DND-41 (cell line): ENCODE measurements around the gene PPP2R2B.
"Not testable (repeated sequence)": the region's sequence is repeated elsewhere in the genome, so short reads cannot be mapped to it uniquely, and the experiment has no call there.

Experiments
- ATAC-seq: fragments of 200-7000 bp; cut with Tn5 transposase; 3 replicates; pipeline ENCODE4 v1.9.1; 2021; ENCODE audit warnings: low read depth; ENCODE audit not compliant: insufficient read depth
- DNase-seq: peaks from one replicate; pipeline ENCODE4 v3.0.0-alpha.2; 2020
- H2AFZ ChIP-seq: 2 replicates; pipeline ENCODE4 v1.6.0; 2012; ENCODE audit warnings: low read depth, low read length
- H3K27ac ChIP-seq: 2 replicates; pipeline ENCODE4 v1.5.1; 2012; ENCODE audit warnings: low read length, inconsistent platforms
- H3K27me3 ChIP-seq: fragments of 200-600 bp; sonication (generic); 2 replicates; pipeline ENCODE4 v1.6.0; 2012; ENCODE audit warnings: low read length, mild to moderate bottlenecking, inconsistent platforms; ENCODE audit not compliant: insufficient read depth, poor library complexity
- H3K36me3 ChIP-seq: 2 replicates; pipeline ENCODE4 v1.5.1; 2012; ENCODE audit warnings: low read length, inconsistent platforms; ENCODE audit not compliant: insufficient read depth
- H3K4me1 ChIP-seq: 2 replicates; pipeline ENCODE4 v1.5.1; 2012; ENCODE audit warnings: mild to moderate bottlenecking, low read length; ENCODE audit not compliant: insufficient read depth
- H3K4me2 ChIP-seq: 2 replicates; pipeline ENCODE4 v1.6.0; 2012; ENCODE audit warnings: mild to moderate bottlenecking, moderate library complexity, low read length, inconsistent platforms; ENCODE audit not compliant: insufficient read depth
- H3K4me3 ChIP-seq, 2 experiments: fragments of 200-600 bp in 1 of 2; shearing (Covaris generic) in 1 of 2; 2 replicates each; pipeline ENCODE4 v1.5.1; 2012 to 2016; ENCODE audit warnings: inconsistent platforms in 2 of 2, low read length in 2 of 2, mild to moderate bottlenecking in 2 of 2, low read depth in 1 of 2, moderate library complexity in 1 of 2
- H3K79me2 ChIP-seq: 2 replicates; pipeline ENCODE4 v1.6.0; 2012; ENCODE audit warnings: low read length, inconsistent platforms; ENCODE audit not compliant: insufficient read depth
- H3K9ac ChIP-seq: 2 replicates; pipeline ENCODE4 v1.6.0; 2012; ENCODE audit warnings: low read depth, mild to moderate bottlenecking, inconsistent platforms, low read length, moderate library complexity
- H3K9me3 ChIP-seq: 2 replicates; pipeline ENCODE4 v1.5.1; 2012; ENCODE audit warnings: low read length, moderate library complexity, mild to moderate bottlenecking, inconsistent platforms; ENCODE audit not compliant: insufficient read depth, severe bottlenecking
- H4K20me1 ChIP-seq: 2 replicates; pipeline ENCODE4 v1.6.0; 2012; ENCODE audit warnings: low read length; ENCODE audit not compliant: insufficient read depth
- EZH2 ChIP-seq: IDR thresholded peaks from 3 replicates; pipeline ENCODE4 v1.6.1; 2012; ENCODE audit warnings: borderline replicate concordance, low read depth, mild to moderate bottlenecking, moderate library complexity, low read length, inconsistent platforms; ENCODE audit not compliant: severe bottlenecking
- TF ChIP-seq, protein P1 (sequence below): IDR thresholded peaks from 2 replicates; pipeline ENCODE4 v1.5.1; 2012; ENCODE audit warnings: borderline replicate concordance, low read length, moderate library complexity, mild to moderate bottlenecking; ENCODE audit not compliant: poor library complexity, severe bottlenecking; ENCODE audit errors: extremely low read depth

The PPP2R2B gene

DNA sequence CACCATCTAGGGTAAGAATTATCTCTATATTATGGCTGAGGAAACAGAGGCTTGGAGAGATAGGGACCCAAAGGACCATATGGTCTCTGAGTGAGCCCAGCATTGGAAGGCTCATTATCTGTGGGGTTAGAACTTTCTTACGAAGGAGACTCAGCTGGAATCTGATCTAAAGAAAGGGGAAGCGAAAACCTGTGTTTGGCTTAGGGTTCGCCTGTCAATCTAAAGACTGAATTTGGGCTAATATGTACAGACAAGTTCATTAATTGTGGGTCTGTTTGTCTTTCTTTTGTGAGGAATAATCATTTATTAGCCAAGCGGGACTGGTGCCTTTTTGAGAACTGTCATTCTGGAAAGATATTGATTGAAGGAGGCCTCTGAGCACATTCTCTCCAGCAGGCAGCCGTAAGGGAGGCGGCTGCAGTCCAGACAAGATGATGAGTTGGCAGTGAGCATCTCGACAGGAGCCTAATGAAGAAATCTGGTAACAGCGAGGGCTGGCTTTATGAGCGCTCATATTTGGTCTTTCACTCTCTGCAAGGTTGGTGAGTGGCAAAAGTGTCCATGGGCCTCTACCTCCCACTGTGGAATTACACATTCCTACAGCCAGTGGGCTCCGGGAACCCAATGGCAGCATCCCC is 258.4 kb downstream of the PPP2R2B start:
- ATAC-seq (no peak), DNase-seq (no peak)
- Histone ChIP-seq H2AFZ (no peak overlapping the region), H4K20me1 (no peaks in the 10 kb centered on the region), H3K27me3 (peaks cover 4% of the 10 kb centered on the region), H3K4me2 (no peak overlapping the region), H3K4me1 (no peaks in the 10 kb centered on the region), H3K9me3 (no peaks in the 10 kb centered on the region), H3K4me3 (no peak overlapping the region), H3K9ac (no peak overlapping the region), H3K79me2 (no peaks in the 10 kb centered on the region), H3K27ac (no peak overlapping the region), H3K36me3 (no peaks in the 10 kb centered on the region)
- TF ChIP-seq, protein P1, sequence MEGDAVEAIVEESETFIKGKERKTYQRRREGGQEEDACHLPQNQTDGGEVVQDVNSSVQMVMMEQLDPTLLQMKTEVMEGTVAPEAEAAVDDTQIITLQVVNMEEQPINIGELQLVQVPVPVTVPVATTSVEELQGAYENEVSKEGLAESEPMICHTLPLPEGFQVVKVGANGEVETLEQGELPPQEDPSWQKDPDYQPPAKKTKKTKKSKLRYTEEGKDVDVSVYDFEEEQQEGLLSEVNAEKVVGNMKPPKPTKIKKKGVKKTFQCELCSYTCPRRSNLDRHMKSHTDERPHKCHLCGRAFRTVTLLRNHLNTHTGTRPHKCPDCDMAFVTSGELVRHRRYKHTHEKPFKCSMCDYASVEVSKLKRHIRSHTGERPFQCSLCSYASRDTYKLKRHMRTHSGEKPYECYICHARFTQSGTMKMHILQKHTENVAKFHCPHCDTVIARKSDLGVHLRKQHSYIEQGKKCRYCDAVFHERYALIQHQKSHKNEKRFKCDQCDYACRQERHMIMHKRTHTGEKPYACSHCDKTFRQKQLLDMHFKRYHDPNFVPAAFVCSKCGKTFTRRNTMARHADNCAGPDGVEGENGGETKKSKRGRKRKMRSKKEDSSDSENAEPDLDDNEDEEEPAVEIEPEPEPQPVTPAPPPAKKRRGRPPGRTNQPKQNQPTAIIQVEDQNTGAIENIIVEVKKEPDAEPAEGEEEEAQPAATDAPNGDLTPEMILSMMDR, result no peak
- no peak for TF ChIP-seq EZH2

DNA sequence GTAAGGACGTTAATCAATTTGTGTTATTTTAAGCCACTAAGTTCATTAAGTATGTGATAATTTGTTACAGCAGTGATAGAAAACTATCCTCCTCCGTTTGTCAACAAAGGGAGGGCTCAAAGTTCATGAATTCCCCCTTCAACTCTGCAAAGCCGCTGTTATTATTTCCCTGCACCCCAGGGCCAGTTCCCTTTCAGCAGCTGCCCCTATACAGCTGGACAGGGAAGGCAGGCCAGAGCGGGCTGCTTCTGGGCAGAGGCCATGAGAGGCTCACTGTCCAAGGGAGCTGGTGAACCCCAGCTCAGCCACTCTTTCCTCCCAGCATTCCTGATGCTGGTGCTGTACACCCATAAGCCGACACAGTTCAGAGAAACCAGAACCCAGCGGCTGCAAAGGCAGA is 260.1 kb downstream of the PPP2R2B start:
- H3K9me3 ChIP-seq, result no peaks in the 10 kb centered on the region
- no peak overlapping the region for H3K4me3 ChIP-seq
- H3K36me3 ChIP-seq, result no peaks in the 10 kb centered on the region
- H3K4me1 ChIP-seq, result no peaks in the 10 kb centered on the region
- no peaks in the 10 kb centered on the region for H3K27me3 ChIP-seq
- H4K20me1 ChIP-seq, result no peaks in the 10 kb centered on the region
- no peak overlapping the region for H3K4me2 ChIP-seq
- no peak overlapping the region for H3K27ac ChIP-seq
- TF ChIP-seq, protein P1, result no peak
- TF ChIP-seq EZH2, result no peak
- no peak overlapping the region for H2AFZ ChIP-seq
- H3K9ac ChIP-seq, result no peak overlapping the region
- no peaks in the 10 kb centered on the region for H3K79me2 ChIP-seq
- DNase-seq, result no peak
- ATAC-seq, result no peak

DNA sequence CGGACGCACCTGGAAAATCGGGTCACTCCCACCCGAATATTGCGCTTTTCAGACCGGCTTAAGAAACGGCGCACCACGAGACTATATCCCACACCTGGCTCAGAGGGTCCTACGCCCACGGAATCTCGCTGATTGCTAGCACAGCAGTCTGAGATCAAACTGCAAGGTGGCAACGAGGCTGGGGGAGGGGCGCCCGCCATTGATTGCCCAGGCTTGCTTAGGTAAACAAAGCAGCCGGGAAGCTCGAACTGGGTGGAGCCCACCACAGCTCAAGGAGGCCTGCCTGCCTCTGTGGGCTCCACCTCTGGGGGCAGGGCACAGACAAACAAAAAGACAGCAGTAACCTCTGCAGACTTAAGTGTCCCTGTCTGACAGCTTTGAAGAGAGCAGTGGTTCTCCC is 268.8 kb downstream of the PPP2R2B start:
- not testable (repeated sequence) for DNase-seq, ATAC-seq, H3K27ac ChIP-seq, H3K36me3 ChIP-seq, H3K4me3 ChIP-seq, H3K4me2 ChIP-seq, H2AFZ ChIP-seq, H3K79me2 ChIP-seq, H3K4me1 ChIP-seq, H3K9me3 ChIP-seq, H3K9ac ChIP-seq, H4K20me1 ChIP-seq, H3K27me3 ChIP-seq

DNA sequence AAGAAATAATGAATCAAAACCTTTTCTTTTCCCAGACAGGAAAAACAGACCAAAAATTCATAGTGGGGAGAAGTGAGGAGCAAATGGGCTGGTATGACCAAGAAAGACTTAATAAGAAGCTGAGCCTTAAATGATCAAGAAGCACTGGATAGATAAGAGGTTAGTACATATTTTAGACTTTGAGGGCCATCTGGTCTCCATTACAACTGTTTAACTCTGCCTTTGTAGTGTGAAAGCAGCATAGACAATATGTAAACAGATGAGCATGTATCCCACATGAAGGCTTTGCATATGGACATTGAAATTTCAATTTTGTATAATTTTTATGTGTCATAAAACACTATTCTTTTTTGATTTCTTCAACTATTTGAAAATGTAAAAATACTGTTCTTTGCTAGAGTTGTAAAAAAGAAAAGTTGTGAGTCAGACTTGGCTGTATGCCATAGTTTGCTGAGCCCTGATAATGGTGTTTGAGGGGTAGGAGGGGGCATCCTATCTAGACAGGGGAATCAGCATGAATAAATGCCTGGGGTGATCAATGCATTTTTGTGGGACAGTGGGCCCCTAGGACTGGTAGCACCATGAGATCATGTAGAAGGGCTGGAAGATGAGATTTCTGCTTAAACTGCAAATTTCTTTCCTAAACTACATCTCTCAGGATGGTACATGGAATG is 270.8 kb downstream of the PPP2R2B start:
- H3K4me1 ChIP-seq, result no peaks in the 10 kb centered on the region
- no peaks in the 10 kb centered on the region for H3K79me2 ChIP-seq
- ATAC-seq, result no peak
- DNase-seq, result no peak
- no peaks in the 10 kb centered on the region for H4K20me1 ChIP-seq
- H2AFZ ChIP-seq, result no peak overlapping the region
- H3K27me3 ChIP-seq, result no peaks in the 10 kb centered on the region
- H3K4me2 ChIP-seq, result no peak overlapping the region
- TF ChIP-seq, protein P1, result no peak
- no peak for TF ChIP-seq EZH2
- H3K36me3 ChIP-seq, result no peaks in the 10 kb centered on the region
- no peaks in the 10 kb centered on the region for H3K9me3 ChIP-seq
- H3K27ac ChIP-seq, result no peak overlapping the region
- no peak overlapping the region for H3K4me3 ChIP-seq
- H3K9ac ChIP-seq, result no peak overlapping the region
